Ramos (cell line): ENCODE measurements around the gene CCDC69.

ENCODE experiments used
- in situ Hi-C: fragments of 300-500 bp; cut with MboI; formaldehyde crosslinking; loops from one replicate; pipeline ENCODE4 v1.14.3; 2022; ENCODE audit warnings: low sequenced_read_pairs; ENCODE audit not compliant: unreplicated experiment

Gene CCDC69

GRCh38 chr5:151225071-151225470, 1.2 kb upstream of the CCDC69 start:
- in situ Hi-C loops: no loop called here

- in situ Hi-C loops: no loop called here
Measured at GRCh38 chr5:151224372-151224771, 480 bp upstream of the CCDC69 start.

GRCh38 chr5:151222790-151223446, 974 bp downstream of the CCDC69 start:
- in situ Hi-C loops: no loop called here

DNA sequence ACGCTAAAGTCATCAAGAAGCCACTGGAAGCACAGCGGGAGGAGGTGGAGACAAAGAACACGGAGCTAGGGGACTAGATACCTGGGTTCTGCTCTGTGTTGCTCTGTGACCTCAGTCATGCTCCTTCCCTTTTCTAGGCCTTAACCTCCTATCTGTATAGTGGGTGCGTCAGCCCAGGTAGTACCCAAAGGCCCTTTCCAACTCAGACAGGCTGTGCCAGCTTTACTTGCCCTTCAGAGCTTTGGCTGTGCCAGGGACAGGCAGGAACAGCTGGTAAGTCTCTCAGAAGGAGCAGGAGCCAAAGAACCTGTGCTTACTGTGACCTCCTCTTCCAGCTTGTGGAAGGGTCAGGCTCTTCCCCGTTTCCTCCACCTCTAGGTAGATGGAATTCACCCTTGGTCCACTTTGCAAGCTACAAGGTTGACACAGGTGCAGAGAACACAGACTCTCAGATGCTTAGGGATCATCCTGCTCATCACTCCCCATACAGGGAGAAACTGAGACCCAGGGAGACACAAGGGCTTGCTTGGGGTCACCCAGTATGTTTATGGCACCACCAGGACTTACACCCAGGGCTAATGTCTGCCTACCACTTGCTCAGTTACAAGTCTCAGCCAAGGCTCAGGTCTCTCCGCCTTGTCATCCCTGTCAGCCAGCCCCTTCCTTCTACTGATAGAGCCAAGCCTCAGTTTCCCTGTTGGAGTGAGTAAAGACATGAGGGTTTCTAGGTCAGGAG, 1.7 kb downstream of the CCDC69 start:
- in situ Hi-C loops: no loop called here

- in situ Hi-C loops: no loop called here
Measured at GRCh38 chr5:151221574-151221973, 2.3 kb downstream of the CCDC69 start.

DNA sequence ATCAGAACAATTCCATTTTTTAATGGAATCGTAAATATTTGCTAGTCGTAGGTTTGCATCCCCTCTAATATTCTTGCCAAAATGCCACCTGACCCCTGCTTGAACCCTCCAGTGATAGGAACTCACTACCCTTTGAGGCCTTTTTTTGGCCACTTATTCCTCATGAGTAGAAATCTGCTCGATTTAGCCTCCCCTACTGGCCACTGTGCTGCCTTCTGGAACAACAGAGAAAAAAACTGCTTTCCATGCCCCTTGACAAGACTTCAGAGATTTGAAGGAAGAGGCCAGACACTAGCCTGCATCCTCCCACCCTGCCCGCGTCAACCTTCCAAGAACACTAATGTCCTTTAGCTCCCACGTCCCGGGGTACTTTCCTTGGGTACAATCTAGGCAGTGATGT, 4.1 kb downstream of the CCDC69 start:
- in situ Hi-C loops: no loop called here

DNA sequence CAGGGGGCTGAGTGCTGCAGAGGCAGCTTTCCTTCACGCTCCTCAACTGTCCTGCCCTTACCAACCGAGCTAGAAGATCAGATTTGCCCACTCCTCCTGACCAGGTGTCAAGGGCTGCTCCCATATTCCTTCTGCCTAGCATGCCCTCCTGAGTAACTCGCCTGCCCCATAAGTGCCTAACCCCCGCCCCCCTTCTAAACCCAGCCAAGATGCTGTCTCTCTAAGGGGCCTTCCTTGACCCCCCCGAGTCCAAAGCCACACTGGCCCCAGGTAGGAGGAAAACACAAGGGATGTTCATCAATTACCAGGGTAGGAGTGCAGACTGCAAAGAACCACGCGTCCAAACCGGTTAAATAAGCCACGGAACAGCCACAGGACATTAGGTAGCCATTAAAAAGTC, 4.8 kb downstream of the CCDC69 start:
- in situ Hi-C loops: no loop called here

- in situ Hi-C loops: no loop called here
Measured at GRCh38 chr5:151218177-151218576, 5.7 kb downstream of the CCDC69 start.

- in situ Hi-C loops: no loop called here
Measured at GRCh38 chr5:151216781-151217180, 7.1 kb downstream of the CCDC69 start.

DNA sequence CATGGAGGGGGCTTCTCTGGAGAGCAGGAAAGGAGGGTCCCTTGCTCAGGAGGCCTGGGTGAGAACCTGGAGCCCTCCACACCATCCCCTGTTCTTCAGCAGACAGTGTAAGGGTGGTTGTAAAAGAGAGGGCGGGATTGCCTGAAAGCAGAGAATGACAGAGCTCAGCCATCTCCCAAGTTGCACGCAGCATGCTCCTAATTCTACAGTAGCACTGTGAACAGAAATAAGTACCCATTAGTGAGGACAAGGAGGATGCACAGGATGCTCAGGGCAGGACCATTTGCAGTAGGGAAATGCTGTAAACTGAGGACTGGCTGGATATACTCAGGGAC, 8.4 kb downstream of the CCDC69 start:
- in situ Hi-C loops: no loop called here

DNA sequence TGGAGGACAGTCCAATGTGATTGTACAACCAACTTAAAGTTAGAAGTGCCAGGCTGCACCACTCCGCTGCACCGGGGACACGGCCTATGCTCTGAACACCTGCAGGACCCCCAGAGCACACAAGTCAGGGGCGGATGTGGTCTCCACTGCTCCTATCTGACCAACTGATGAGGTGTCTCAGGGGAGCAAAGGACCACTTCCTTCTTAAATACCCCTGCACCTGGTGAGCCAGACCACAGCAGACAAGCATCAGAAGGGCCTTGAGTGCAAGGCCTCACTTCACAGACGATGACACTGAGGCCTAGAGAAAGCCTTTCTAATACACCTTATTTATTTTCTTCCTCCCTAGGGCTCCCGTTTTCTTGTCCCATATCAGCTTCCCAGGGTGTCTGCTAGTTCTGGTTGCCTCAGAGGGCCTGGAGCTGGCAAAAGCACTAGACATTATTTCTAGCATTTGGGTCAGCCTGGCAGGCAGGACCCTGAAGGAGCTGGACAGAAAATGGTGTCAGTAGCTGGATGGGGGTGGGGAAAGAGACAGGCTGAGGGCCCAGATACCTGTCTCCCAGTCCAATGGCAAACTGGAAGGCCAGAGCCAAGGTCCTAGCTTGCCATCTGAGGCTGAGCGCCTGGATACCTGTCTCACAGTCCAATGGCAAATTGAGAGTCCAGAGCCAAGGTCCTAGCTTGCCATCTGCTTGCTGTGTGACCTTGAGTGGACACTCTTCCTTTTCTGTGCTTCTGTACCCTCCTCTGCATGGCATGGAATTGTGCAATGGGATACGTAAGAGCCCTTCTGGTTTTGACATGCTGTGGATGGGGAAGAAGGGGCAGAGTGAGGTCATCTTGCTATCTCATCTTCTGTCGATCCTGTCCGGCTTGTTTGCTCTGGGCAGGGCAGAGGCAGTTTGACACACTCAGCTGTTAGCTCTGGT, 9.0 kb downstream of the CCDC69 start:
- in situ Hi-C loops: no loop called here

GRCh38 chr5:151213803-151214613, 9.9 kb downstream of the CCDC69 start:
- in situ Hi-C loops: no loop called here

GRCh38 chr5:151212406-151212798, 11.5 kb downstream of the CCDC69 start:
- in situ Hi-C loops: no loop called here

DNA sequence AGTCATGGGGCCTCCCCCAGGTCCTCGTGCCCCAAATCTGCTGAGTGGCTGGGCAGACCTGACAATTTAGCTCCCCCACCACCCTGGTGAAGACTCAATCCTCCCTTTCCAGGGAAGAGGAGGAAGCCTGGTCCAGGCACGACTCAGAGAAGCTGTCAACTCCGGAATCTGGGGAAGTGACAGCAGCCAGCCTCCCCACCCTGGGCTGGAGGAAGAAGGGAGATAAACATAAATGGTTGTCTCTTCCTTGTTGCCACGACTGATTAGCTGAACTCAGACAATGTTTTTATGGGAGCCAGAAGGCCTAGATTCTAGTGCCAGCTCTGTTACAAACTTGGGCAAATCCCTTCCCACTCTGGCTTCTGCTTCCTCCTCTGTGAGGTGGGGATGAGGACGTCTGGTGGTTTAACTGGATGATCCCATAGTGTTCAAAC, 15.4 kb downstream of the CCDC69 start:
- in situ Hi-C loops: no loop called here

DNA sequence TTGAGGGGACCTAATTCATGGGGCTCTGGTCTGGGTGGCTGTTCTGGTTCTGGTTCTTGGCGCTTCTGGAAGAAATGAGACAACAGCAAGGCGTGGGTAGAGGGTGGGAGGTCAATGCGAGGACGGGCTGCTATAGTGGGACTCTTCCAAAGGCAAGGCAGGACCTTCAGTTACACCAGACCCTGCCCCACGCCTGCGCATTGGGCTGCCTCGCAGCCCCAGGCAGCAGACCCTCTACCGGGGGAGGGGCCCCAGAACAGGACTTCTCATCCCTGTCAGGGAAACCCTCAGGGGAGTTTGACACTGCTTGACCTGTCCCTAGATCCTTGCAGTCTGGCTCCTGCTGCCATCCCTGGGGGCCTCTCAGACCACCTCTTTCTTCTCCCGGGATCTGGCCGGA, 18.5 kb downstream of the CCDC69 start:
- in situ Hi-C loops: no loop called here

DNA sequence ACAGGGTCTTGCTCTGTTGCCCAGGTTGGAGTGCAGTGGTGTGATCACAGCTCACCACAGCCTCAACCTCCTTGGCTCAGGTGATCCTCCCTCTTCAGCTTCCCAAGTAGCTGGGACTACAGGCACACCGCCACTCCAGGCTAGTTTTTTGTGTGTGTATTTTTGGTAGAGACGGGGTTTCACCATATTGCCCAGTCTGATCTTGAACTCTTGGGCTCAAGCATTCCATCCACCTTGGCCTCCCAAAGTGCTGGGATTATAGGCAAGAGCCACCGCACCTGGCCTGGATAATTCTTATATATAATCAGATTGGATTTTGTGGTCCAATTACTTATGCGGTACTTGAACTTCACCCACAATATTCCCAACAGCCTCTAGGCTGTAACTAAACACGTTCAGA, 19.8 kb downstream of the CCDC69 start:
- in situ Hi-C loops: no loop called here

GRCh38 chr5:151202381-151203139, 21.3 kb downstream of the CCDC69 start:
- in situ Hi-C loops: no loop called here

- in situ Hi-C loops: no loop called here
Measured at GRCh38 chr5:151200913-151201595, 22.8 kb downstream of the CCDC69 start.

DNA sequence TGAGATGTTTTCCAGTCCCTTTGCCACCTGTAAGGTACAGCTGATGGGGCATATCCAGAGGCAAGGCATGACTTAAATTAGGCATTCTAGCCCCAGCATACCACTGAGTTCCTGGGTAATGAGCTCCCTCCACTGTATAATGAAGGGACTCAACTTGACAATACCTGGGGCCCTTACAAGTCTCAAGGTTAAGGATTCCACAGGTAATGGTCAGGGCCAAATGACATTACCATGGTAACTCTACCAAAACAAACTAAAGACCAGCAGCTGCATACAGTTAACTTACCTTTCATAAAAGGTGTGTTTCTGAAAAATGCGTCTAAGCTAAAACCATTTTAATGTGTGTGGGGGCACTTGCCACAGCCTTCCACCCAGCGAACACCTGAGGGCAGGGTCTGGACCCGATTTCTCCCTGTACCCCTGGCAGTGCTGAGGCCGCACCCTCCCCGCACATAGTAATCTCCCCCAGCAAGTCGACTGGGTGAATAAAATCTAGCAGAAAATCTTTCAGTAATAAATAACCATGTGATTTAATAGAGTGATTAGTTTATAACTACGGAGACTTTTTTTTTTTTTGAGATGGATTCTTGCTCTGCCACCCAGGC, 24.2 kb downstream of the CCDC69 start:
- in situ Hi-C loops: no loop called here
